Type B pancreatic cell (in vitro differentiated cells): ENCODE data around the gene CUL4B. TPM values are rescaled to one million over a fixed set of nuclear protein-coding genes. Genes with fewer than 3 reads are reported as not detected.
A peak's percentile ranks its signal among the peaks of the same experiment; 100 is the strongest.
"Not testable (repeated sequence)": the region's sequence is repeated elsewhere in the genome, so short reads cannot be mapped to it uniquely, and the experiment has no call there.

Experiments
- DNase-seq: peaks from one replicate; pipeline ENCODE4 v3.0.0; 2021; ENCODE audit warnings: mixed read lengths; ENCODE audit not compliant: unreplicated experiment; ENCODE audit errors: extremely low spot score
- H3K27ac Mint-ChIP-seq: 2 replicates; pipeline ENCODE4 v1.8.0; 2021; ENCODE audit warnings: mild to moderate bottlenecking, mixed read lengths
- H3K27me3 Mint-ChIP-seq: 2 replicates; pipeline ENCODE4 v1.8.0; 2021; ENCODE audit warnings: mixed read lengths
- H3K36me3 Mint-ChIP-seq: 2 replicates; pipeline ENCODE4 v1.8.0; 2021; ENCODE audit warnings: mixed read lengths
- H3K4me1 Mint-ChIP-seq: one replicate; pipeline ENCODE4 v1.8.0; 2021; ENCODE audit warnings: mixed read lengths; ENCODE audit not compliant: unreplicated experiment
- H3K4me3 Mint-ChIP-seq: 2 replicates; pipeline ENCODE4 v1.8.0; 2021; ENCODE audit warnings: mild to moderate bottlenecking, mixed read lengths
- H3K9me3 Mint-ChIP-seq: 2 replicates; pipeline ENCODE4 v1.8.0; 2021; ENCODE audit warnings: mixed read lengths
- CTCF ChIP-seq: fragments of 200-600 bp; sonication (generic); conservative IDR thresholded peaks from 2 replicates; pipeline ENCODE4 v1.5.0; 2021; ENCODE audit warnings: antibody characterized with exemption, mild to moderate bottlenecking
- total RNA-seq: library from RNA; stranded (reverse); gene quantifications from 2 replicates; pipeline ENCODE4 v1.2.1, GENCODE V29; 2021; ENCODE audit warnings: low replicate concordance

Gene CUL4B
- total RNA-seq, 1 donor from 2014 or later, result 51.8 TPM

DNA sequence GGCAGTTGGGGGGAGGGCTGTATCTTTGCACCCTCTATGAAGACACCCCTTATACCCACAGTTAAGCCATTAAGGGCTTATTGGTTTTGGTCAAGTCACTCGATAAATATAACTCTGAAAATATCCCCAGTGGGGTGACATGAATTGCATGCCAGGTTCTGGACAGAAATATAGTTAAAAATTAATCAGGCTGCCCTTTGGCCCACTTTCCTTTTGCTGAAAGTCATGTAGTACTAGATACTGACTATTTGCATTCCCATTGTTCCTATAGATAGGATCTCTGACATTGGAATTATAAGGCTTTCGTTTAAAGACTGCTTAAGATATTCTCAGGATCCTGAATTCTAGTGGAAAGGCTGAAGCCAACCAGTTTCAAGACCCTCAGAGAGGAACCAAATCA, 48.1 kb downstream of the CUL4B start:
- Mint-ChIP-seq H3K4me1 (no peaks in the 10 kb centered on the region), H3K27me3 (no peaks in the 10 kb centered on the region), H3K36me3 (no peaks in the 10 kb centered on the region), H3K4me3 (no peak overlapping the region), H3K9me3 (no peaks in the 10 kb centered on the region), H3K27ac (no peak overlapping the region)
- no peak for TF ChIP-seq CTCF
- DNase-seq, result no peak

GRCh38 chrX:120512222-120512621, 48.5 kb downstream of the CUL4B start:
- no peak overlapping the region for H3K27ac Mint-ChIP-seq
- no peak for DNase-seq
- TF ChIP-seq CTCF, result no peak
- H3K9me3 Mint-ChIP-seq, result no peaks in the 10 kb centered on the region
- no peaks in the 10 kb centered on the region for H3K27me3 Mint-ChIP-seq
- no peaks in the 10 kb centered on the region for H3K4me1 Mint-ChIP-seq
- no peak overlapping the region for H3K4me3 Mint-ChIP-seq
- no peaks in the 10 kb centered on the region for H3K36me3 Mint-ChIP-seq

DNA sequence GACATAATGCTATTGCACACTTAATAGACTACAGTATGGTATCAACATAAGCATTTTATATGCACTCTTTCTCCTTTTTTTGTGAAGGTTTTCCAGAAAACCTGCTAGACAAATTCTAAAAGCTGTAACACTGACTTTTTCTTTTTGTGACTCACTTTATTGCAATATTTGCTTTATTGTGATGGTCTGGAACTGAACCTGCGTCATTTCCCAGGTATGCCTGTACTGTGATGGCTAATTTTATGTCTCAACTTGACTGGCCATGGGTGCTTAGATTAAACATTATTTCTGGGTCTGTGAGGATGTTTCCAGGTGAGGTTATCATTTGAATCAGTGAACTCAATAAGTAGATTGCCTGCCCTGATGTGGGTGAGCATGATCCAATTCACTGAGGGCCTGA, 56.2 kb downstream of the CUL4B start:
- no peak for DNase-seq
- H3K4me1 Mint-ChIP-seq, result no peaks in the 10 kb centered on the region
- H3K27ac Mint-ChIP-seq, result no peak overlapping the region
- TF ChIP-seq CTCF, result no peak
- no peak overlapping the region for H3K4me3 Mint-ChIP-seq
- no peaks in the 10 kb centered on the region for H3K27me3 Mint-ChIP-seq
- H3K36me3 Mint-ChIP-seq, result no peaks in the 10 kb centered on the region
- H3K9me3 Mint-ChIP-seq, result peaks cover 2% of the 10 kb centered on the region

GRCh38 chrX:120499301-120500072, 61.3 kb downstream of the CUL4B start:
- TF ChIP-seq CTCF, result no peak
- no peak for DNase-seq
- H3K4me1 Mint-ChIP-seq, result peaks cover 4% of the 10 kb centered on the region
- H3K36me3 Mint-ChIP-seq, result no peaks in the 10 kb centered on the region
- peaks cover 4% of the 10 kb centered on the region for H3K9me3 Mint-ChIP-seq
- no peaks in the 10 kb centered on the region for H3K27me3 Mint-ChIP-seq
- no peak overlapping the region for H3K4me3 Mint-ChIP-seq
- no peak overlapping the region for H3K27ac Mint-ChIP-seq

GRCh38 chrX:120490119-120490518, 70.6 kb downstream of the CUL4B start:
- not testable (repeated sequence) for H3K4me1 Mint-ChIP-seq, H3K36me3 Mint-ChIP-seq, DNase-seq, H3K9me3 Mint-ChIP-seq, H3K4me3 Mint-ChIP-seq, H3K27ac Mint-ChIP-seq, H3K27me3 Mint-ChIP-seq

- Mint-ChIP-seq H3K4me3 (peak overlapping the region; percentile 22), H3K4me1 (peaks cover 3% of the 10 kb centered on the region), H3K27ac (no peak overlapping the region), H3K9me3 (no peaks in the 10 kb centered on the region), H3K36me3 (peaks cover 5% of the 10 kb centered on the region), H3K27me3 (no peaks in the 10 kb centered on the region)
- DNase-seq, result no peak
- TF ChIP-seq CTCF, result no peak
These were observed 74.0 kb downstream of the CUL4B start for GRCh38 chrX:120486786-120487185.
